NCI-H2107 (cell line): Measurements from ENCODE around the gene DDX56.
"Not testable (repeated sequence)": the region's sequence is repeated elsewhere in the genome, so short reads cannot be mapped to it uniquely, and the experiment has no call there.

Source experiments
- DNase-seq: peaks from one replicate; lab custom pipeline; 2025; lab: John Stamatoyannopoulos, UW

DDX56 gene

GRCh38 chr7:44573464-44574286, at the start of gene DDX56:
TSS of gene DDX56 (minus strand) at chr7:44573908. CDS start at chr7:44573895, 13 bp downstream.
- DNase-seq: peak; percentile 93

GRCh38 chr7:44622342-44623151, 48.8 kb upstream of the DDX56 start:
- no peak for DNase-seq

GRCh38 chr7:44621750-44622103, 48.0 kb upstream of the DDX56 start:
- no peak for DNase-seq

GRCh38 chr7:44621034-44621749, 47.5 kb upstream of the DDX56 start:
- DNase-seq: no peak

GRCh38 chr7:44618753-44619152, 45.0 kb upstream of the DDX56 start:
- no peak for DNase-seq

GRCh38 chr7:44618045-44618444, 44.3 kb upstream of the DDX56 start:
- DNase-seq: no peak

GRCh38 chr7:44617225-44617890, 43.6 kb upstream of the DDX56 start:
- DNase-seq: no peak

GRCh38 chr7:44616545-44616944, 42.8 kb upstream of the DDX56 start:
- DNase-seq: no peak

GRCh38 chr7:44615793-44616192, 42.1 kb upstream of the DDX56 start:
- no peak for DNase-seq

- DNase-seq: no peak
These were observed 41.5 kb upstream of the DDX56 start for GRCh38 chr7:44615149-44615611.

- no peak for DNase-seq
These were observed 36.1 kb upstream of the DDX56 start for GRCh38 chr7:44609829-44610228.

GRCh38 chr7:44608916-44609648, 35.4 kb upstream of the DDX56 start:
- no peak for DNase-seq

- DNase-seq: no peak
These were observed 33.7 kb upstream of the DDX56 start for GRCh38 chr7:44607141-44608068.

- DNase-seq: peak; percentile 98
These were observed 32.8 kb upstream of the DDX56 start, which contains the start of gene OGDH for GRCh38 chr7:44606341-44607140. TSS of gene OGDH (plus strand) at chr7:44606627. CDS start at chr7:44624344, 17,717 bp downstream.

- DNase-seq: no peak
These were observed 31.2 kb upstream of the DDX56 start for GRCh38 chr7:44604941-44605340.

GRCh38 chr7:44603193-44603592, 29.5 kb upstream of the DDX56 start:
- no peak for DNase-seq

GRCh38 chr7:44602576-44602910, 28.8 kb upstream of the DDX56 start:
- no peak for DNase-seq

GRCh38 chr7:44599222-44599621, 25.5 kb upstream of the DDX56 start:
- DNase-seq: no peak

- DNase-seq: not testable (repeated sequence)
These were observed 23.5 kb upstream of the DDX56 start for GRCh38 chr7:44597181-44597580.
